T-helper 2 cell treated with Interferon-gamma antibody and Interleukin-4, amounts not matched to agents 5 μg/mL and 100 μg/mL, for 36 hours (primary cell): ENCODE results near the gene NPHS2.

Experiments used
- DNase-seq: peaks from one replicate; pipeline ENCODE4 v3.0.0; 2021; ENCODE audit warnings: low spot score
- H3K27ac Mint-ChIP-seq: one replicate; pipeline ENCODE4 v1.8.0; 2021; ENCODE audit warnings: mild to moderate bottlenecking, mixed read lengths
- H3K27me3 Mint-ChIP-seq: one replicate; pipeline ENCODE4 v1.8.0; 2021; ENCODE audit warnings: low read depth, mixed read lengths
- H3K36me3 Mint-ChIP-seq: one replicate; pipeline ENCODE4 v1.8.0; 2021; ENCODE audit warnings: low read depth, mixed read lengths
- H3K4me1 Mint-ChIP-seq: one replicate; pipeline ENCODE4 v1.8.0; 2021; ENCODE audit warnings: low read depth, mixed read lengths
- H3K4me3 Mint-ChIP-seq: one replicate; pipeline ENCODE4 v1.8.0; 2022; ENCODE audit warnings: mild to moderate bottlenecking, moderate library complexity, mixed read lengths
- H3K9me3 Mint-ChIP-seq: one replicate; pipeline ENCODE4 v1.8.0; 2021; ENCODE audit warnings: mixed read lengths

NPHS2 gene

GRCh38 chr1:179575497-179576314, at the start of gene NPHS2:
TSS of gene NPHS2 (minus strand) at chr1:179575948. CDS start at chr1:179575864, 84 bp downstream.
- Mint-ChIP-seq H3K27me3 (peaks cover 42% of the 10 kb centered on the region), H3K36me3 (no peaks in the 10 kb centered on the region), H3K4me3 (no peak within 1 kb of the TSS), H3K27ac (no peak within 1 kb of the TSS), H3K9me3 (no peaks in the 10 kb centered on the region), H3K4me1 (no peaks in the 10 kb centered on the region)
- no peak for DNase-seq

- DNase-seq, result no peak
- Mint-ChIP-seq H3K36me3 (no peaks in the 10 kb centered on the region), H3K27ac (no peak overlapping the region), H3K4me3 (no peak overlapping the region), H3K4me1 (no peaks in the 10 kb centered on the region), H3K27me3 (no peaks in the 10 kb centered on the region), H3K9me3 (no peaks in the 10 kb centered on the region)
These were observed 36.6 kb upstream of the NPHS2 start for GRCh38 chr1:179612361-179612760.

DNA sequence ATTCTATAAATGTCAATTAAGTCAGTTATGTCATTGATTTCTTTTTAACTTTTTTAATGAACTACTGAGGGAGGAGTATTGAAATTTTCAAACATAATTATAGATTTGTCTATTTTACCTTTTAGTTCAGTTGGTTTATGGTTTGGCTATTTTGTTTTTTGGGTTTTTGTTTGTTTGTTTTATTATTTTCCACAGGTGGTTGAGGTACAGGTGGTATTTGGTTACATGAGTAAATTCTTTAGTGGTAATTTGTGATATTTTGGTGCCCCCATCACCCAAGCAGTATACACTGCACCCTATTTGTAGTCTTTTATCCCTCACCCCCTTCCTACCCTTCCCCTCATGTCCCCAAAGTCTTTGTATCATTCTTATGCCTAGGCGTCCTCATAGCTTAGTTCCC, 25.3 kb upstream of the NPHS2 start:
- Mint-ChIP-seq H3K4me1 (no peaks in the 10 kb centered on the region), H3K27me3 (no peaks in the 10 kb centered on the region), H3K4me3 (no peak overlapping the region), H3K36me3 (no peaks in the 10 kb centered on the region), H3K27ac (no peak overlapping the region), H3K9me3 (no peaks in the 10 kb centered on the region)
- DNase-seq, result no peak

GRCh38 chr1:179599623-179600249, 24.0 kb upstream of the NPHS2 start:
- no peak for DNase-seq
- Mint-ChIP-seq H3K9me3 (no peaks in the 10 kb centered on the region), H3K4me1 (no peaks in the 10 kb centered on the region), H3K4me3 (no peak overlapping the region), H3K36me3 (no peaks in the 10 kb centered on the region), H3K27me3 (no peaks in the 10 kb centered on the region), H3K27ac (no peak overlapping the region)

- DNase-seq, result no peak
- Mint-ChIP-seq H3K4me1 (no peaks in the 10 kb centered on the region), H3K9me3 (no peaks in the 10 kb centered on the region), H3K4me3 (no peak overlapping the region), H3K27me3 (peaks cover under 1% of the 10 kb centered on the region), H3K27ac (no peak overlapping the region), H3K36me3 (no peaks in the 10 kb centered on the region)
These were observed 22.9 kb upstream of the NPHS2 start for GRCh38 chr1:179598631-179599030.

GRCh38 chr1:179591592-179592580, 16.1 kb upstream of the NPHS2 start, which contains the start of gene TDRD5:
TSS of gene TDRD5 (plus strand) at chr1:179591832. CDS start at chr1:179592616, 784 bp downstream.
- Mint-ChIP-seq H3K27ac (no peak within 1 kb of the TSS), H3K36me3 (no peaks in the 10 kb centered on the region), H3K27me3 (peaks cover 23% of the 10 kb centered on the region), H3K9me3 (no peaks in the 10 kb centered on the region), H3K4me3 (no peak within 1 kb of the TSS), H3K4me1 (no peaks in the 10 kb centered on the region)
- DNase-seq, result no peak

DNA sequence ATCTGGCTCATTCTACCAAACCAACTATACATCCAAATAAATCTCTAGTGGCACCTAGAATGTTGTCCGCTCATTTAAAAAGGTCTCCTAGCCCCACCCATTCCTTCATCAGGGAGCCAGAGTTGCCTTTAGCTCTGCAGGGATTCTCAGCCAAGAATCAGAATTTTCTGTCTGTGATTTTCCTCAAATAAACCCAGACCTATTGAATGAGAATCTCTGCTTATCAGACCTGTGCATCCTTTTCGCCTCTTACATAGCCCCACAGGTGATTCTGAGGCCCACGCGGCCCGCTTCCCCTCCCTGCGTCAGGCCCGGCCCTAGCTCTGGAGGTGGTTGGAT, 15.5 kb upstream of the NPHS2 start:
- H3K4me3 Mint-ChIP-seq, result no peak overlapping the region
- H3K4me1 Mint-ChIP-seq, result no peaks in the 10 kb centered on the region
- no peak overlapping the region for H3K27ac Mint-ChIP-seq
- no peaks in the 10 kb centered on the region for H3K36me3 Mint-ChIP-seq
- no peaks in the 10 kb centered on the region for H3K9me3 Mint-ChIP-seq
- peaks cover 26% of the 10 kb centered on the region for H3K27me3 Mint-ChIP-seq
- no peak for DNase-seq

DNA sequence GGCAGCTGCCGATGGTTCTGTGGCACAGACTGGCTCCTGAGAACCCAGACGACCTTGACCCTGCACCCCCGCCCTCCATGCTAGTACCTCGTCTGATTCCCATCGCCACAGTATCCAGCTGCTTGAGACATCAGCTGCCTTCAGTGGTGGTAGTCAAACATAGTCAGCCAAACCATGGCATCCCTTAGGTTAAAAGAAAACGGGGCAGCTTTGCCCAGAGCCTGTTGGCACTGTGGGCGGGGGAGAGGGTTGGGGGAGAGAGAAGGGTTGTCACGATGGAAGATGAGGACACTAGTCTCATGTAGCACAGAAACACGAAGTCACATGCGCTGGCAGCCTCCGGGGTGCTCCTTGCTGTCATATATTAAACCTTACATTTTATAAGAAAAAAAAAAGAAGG, 14.9 kb upstream of the NPHS2 start:
- no peak for DNase-seq
- H3K9me3 Mint-ChIP-seq, result no peaks in the 10 kb centered on the region
- H3K27me3 Mint-ChIP-seq, result peaks cover 29% of the 10 kb centered on the region
- no peaks in the 10 kb centered on the region for H3K4me1 Mint-ChIP-seq
- H3K36me3 Mint-ChIP-seq, result no peaks in the 10 kb centered on the region
- no peak overlapping the region for H3K27ac Mint-ChIP-seq
- no peak overlapping the region for H3K4me3 Mint-ChIP-seq

DNA sequence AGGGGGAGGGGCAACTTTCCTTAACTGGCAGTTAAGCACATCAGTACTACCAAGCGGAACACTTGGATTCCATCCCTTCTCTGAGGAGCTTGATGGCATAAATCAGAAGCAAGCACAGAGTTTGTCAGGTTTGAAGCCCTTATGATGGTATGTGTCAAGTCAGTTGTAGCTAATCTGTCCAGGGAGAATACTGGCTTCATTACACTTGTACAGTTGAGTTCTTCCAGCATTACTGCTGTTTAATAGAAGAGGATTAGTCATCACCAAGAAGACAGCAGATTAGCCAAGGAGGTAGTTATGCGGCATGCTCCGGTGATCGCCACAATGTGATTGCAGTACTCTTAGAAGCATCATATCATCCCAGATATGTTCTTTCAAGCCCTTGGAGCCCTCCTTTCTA, 13.8 kb upstream of the NPHS2 start:
- Mint-ChIP-seq H3K36me3 (no peaks in the 10 kb centered on the region), H3K27me3 (peaks cover 38% of the 10 kb centered on the region), H3K9me3 (no peaks in the 10 kb centered on the region), H3K27ac (no peak overlapping the region), H3K4me1 (no peaks in the 10 kb centered on the region), H3K4me3 (no peak overlapping the region)
- no peak for DNase-seq

GRCh38 chr1:179588425-179589024, 12.8 kb upstream of the NPHS2 start:
- DNase-seq, result no peak
- no peak overlapping the region for H3K4me3 Mint-ChIP-seq
- no peaks in the 10 kb centered on the region for H3K9me3 Mint-ChIP-seq
- no peaks in the 10 kb centered on the region for H3K36me3 Mint-ChIP-seq
- H3K27ac Mint-ChIP-seq, result no peak overlapping the region
- peaks cover 42% of the 10 kb centered on the region for H3K27me3 Mint-ChIP-seq
- no peaks in the 10 kb centered on the region for H3K4me1 Mint-ChIP-seq

- no peaks in the 10 kb centered on the region for H3K36me3 Mint-ChIP-seq
- no peaks in the 10 kb centered on the region for H3K4me1 Mint-ChIP-seq
- no peaks in the 10 kb centered on the region for H3K9me3 Mint-ChIP-seq
- DNase-seq, result no peak
- peaks cover 37% of the 10 kb centered on the region for H3K27me3 Mint-ChIP-seq
- no peak overlapping the region for H3K27ac Mint-ChIP-seq
- H3K4me3 Mint-ChIP-seq, result no peak overlapping the region
These were observed 11.6 kb upstream of the NPHS2 start for GRCh38 chr1:179587336-179587735.

DNA sequence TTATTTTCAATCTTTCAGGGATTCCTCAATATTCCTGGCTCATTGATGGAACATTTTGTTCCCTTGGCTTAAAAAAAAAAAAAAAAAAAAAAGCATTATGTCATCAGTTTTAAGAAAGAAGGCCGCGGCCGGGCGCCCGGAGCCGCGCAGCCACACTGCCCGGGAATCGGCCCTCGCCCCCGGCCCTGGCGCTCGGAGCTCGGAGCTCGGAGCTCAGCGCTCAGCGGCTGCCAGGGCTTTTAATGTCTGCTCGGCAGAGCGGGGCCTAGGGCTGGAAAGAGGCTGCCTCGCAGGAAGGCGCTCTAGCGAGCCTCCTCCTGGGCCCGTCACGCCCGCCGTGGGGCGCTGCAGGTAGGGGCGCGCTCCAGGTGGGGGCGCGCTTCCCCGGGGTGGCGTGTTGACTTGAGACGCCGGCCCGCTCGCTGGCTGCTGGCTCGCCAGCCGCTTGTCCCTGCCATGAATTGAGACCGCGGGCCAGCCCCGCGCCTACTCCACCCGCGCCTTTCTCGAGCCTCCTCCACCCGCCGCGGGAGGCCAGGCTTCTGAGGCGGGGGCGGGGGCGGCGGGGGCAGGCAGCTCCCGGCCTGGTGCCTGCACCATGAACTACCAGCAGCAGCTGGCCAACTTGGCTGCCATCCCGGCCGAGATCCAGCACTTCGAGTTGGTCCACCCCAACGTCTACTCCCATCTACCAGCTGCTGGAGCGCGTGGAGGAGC, 10.5 kb upstream of the NPHS2 start:
- Mint-ChIP-seq H3K27me3 (peaks cover 37% of the 10 kb centered on the region), H3K27ac (no peak overlapping the region), H3K36me3 (no peaks in the 10 kb centered on the region), H3K9me3 (no peaks in the 10 kb centered on the region), H3K4me1 (no peaks in the 10 kb centered on the region), H3K4me3 (no peak overlapping the region)
- DNase-seq, result no peak

GRCh38 chr1:179583771-179584320, 8.1 kb upstream of the NPHS2 start:
- no peak for DNase-seq
- H3K27me3 Mint-ChIP-seq, result peaks cover 35% of the 10 kb centered on the region
- no peaks in the 10 kb centered on the region for H3K4me1 Mint-ChIP-seq
- no peaks in the 10 kb centered on the region for H3K9me3 Mint-ChIP-seq
- no peaks in the 10 kb centered on the region for H3K36me3 Mint-ChIP-seq
- H3K27ac Mint-ChIP-seq, result no peak overlapping the region
- no peak overlapping the region for H3K4me3 Mint-ChIP-seq
